ENCODE results near the gene ATP8B4. TPM values are rescaled to one million over a fixed set of nuclear protein-coding genes. Genes with fewer than 3 reads are reported as not detected.
A peak's percentile ranks its signal among the peaks of the same experiment; 100 is the strongest.

Gene ATP8B4
- total RNA-seq, 5 donors from 2014 or later (not counting 1 experiment from before 2014, with no cell fraction given) = 0.72 to 2.4 (median 1.3) TPM

- Mint-ChIP-seq H3K4me3 (no peak overlapping the region), H3K4me1 (no peaks in the 10 kb centered on the region), H3K36me3 (no peaks in the 10 kb centered on the region), H3K27ac (no peak overlapping the region), H3K27me3 (peaks cover 6 to 7% of the 10 kb centered on the region in 2 donors), H3K9me3 (no peaks in the 10 kb centered on the region)
- ATAC-seq (replicated peaks in 1 of 4) = no peak
- POLR2A ChIA-PET = interaction anchor here in 1 of 2 donors (0.6 kb wide), 1 partner anchor 317 kb away, joined by 3 read pairs; no protein-coding TSS in a partner anchor
- H3K9me3 ChIP-seq = no peaks in the 10 kb centered on the region
- no peaks in the 10 kb centered on the region for H3K36me3 ChIP-seq (ENCODE audit: control insufficient read depth in 2 of 2, extremely low read depth in 1 of 2, insufficient read depth in 1 of 2, low read length in 1 of 2)
- CTCF ChIA-PET = no interaction called here
- no peaks in the 10 kb centered on the region for H3K27me3 ChIP-seq (replicated peaks in 1 of 2; ENCODE audit: control insufficient read depth in 2 of 2, extremely low read depth in 1 of 2, insufficient read depth in 2 of 2, low read length in 1 of 2)
- no peak for DNase-seq
- H3K4me3 ChIP-seq (ENCODE audit: control insufficient read depth in 1 of 2, extremely low read depth in 1 of 2, low read length in 1 of 2) = no peak overlapping the region
- no peak overlapping the region for H3K27ac ChIP-seq (ENCODE audit: low read length)
- no peaks in the 10 kb centered on the region for H3K4me1 ChIP-seq (ENCODE audit: control insufficient read depth in 1 of 2, extremely low read depth in 1 of 2, insufficient read depth in 2 of 2, low read length in 2 of 2)
These were observed 106.2 kb downstream of the ATP8B4 start for GRCh38 chr15:50012790-50013189.

DNA sequence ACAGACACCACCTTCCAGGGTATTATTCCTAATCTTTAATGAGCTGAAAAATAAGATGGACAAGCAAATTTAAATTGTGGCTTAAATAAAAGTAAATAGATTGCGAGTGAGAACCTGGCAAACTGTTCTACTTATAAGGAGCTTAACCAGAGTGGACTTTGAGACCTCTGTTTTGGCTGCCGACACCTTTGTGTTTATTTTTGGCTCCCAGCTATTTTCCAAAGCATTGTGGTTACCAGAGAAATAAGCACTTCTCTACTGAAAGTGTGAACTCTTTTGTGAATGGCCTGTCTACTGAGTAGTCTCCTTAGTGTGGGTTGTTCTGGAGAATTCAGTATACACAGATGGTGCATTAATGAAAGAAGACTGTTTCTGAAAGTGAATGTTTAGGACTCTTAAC is 109.4 kb downstream of the ATP8B4 start:
- 94% methylated on average over 2 of the region's 2 CpGs for WGBS (ENCODE audit: insufficient coverage)

GRCh38 chr15:50003786-50004334 is 115.2 kb downstream of the ATP8B4 start:
- ATAC-seq (replicated peaks in 1 of 4) (peak; percentile 77 to 96 (median 83)), DNase-seq (peak; percentile 4 to 75 (median 47))
- POLR2A ChIA-PET = no interaction called here
- Mint-ChIP-seq H3K27me3 (peaks cover 3 to 6% of the 10 kb centered on the region in 2 donors), H3K36me3 (no peaks in the 10 kb centered on the region), H3K4me3 (no peak overlapping the region), H3K27ac (peak overlapping the region in 1 of 2 donors; percentile 46), H3K4me1 (peaks cover 0 to 12% (median 5%) of the 10 kb centered on the region in 3 donors), H3K9me3 (no peaks in the 10 kb centered on the region)
- CTCF ChIA-PET = interaction anchor here (0.5 to 2.8 kb wide), 6 partner anchors 127 to 1142 kb away, joined by 3 to 17 read pairs (median 4); no protein-coding TSS in a partner anchor
- 81% methylated on average over 11 of the region's 13 CpGs for WGBS (ENCODE audit: insufficient coverage)
- Histone ChIP-seq H3K27me3 (replicated peaks in 1 of 2; ENCODE audit: control insufficient read depth in 2 of 2, extremely low read depth in 1 of 2, insufficient read depth in 2 of 2, low read length in 1 of 2) (no peaks in the 10 kb centered on the region), H3K4me3 (ENCODE audit: control insufficient read depth in 1 of 2, extremely low read depth in 1 of 2, low read length in 1 of 2) (no peak overlapping the region), H3K4me1 (ENCODE audit: control insufficient read depth in 1 of 2, extremely low read depth in 1 of 2, insufficient read depth in 2 of 2, low read length in 2 of 2) (peaks cover 0 to 9% of the 10 kb centered on the region in 2 experiments), H3K36me3 (ENCODE audit: control insufficient read depth in 2 of 2, extremely low read depth in 1 of 2, insufficient read depth in 1 of 2, low read length in 1 of 2) (no peaks in the 10 kb centered on the region), H3K27ac (ENCODE audit: low read length) (no peak overlapping the region), H3K9me3 (no peaks in the 10 kb centered on the region)

More for the DNA sequence above, 109.4 kb downstream of the ATP8B4 start:
- DNase-seq (no peak), ATAC-seq (replicated peaks in 1 of 4) (no peak)
- H3K4me1 ChIP-seq (ENCODE audit: control insufficient read depth in 1 of 2, extremely low read depth in 1 of 2, insufficient read depth in 2 of 2, low read length in 2 of 2) = no peaks in the 10 kb centered on the region
- CTCF ChIA-PET = no interaction called here
- no peaks in the 10 kb centered on the region for H3K36me3 ChIP-seq (ENCODE audit: control insufficient read depth in 2 of 2, extremely low read depth in 1 of 2, insufficient read depth in 1 of 2, low read length in 1 of 2)
- no peak overlapping the region for H3K4me3 ChIP-seq (ENCODE audit: control insufficient read depth in 1 of 2, extremely low read depth in 1 of 2, low read length in 1 of 2)
- Mint-ChIP-seq H3K9me3 (no peaks in the 10 kb centered on the region), H3K4me1 (no peaks in the 10 kb centered on the region), H3K36me3 (no peaks in the 10 kb centered on the region), H3K4me3 (no peak overlapping the region), H3K27ac (no peak overlapping the region), H3K27me3 (peaks cover 6 to 7% of the 10 kb centered on the region in 2 donors)
- POLR2A ChIA-PET = no interaction called here
- no peaks in the 10 kb centered on the region for H3K9me3 ChIP-seq
- H3K27ac ChIP-seq (ENCODE audit: low read length) = no peak overlapping the region
- H3K27me3 ChIP-seq (replicated peaks in 1 of 2; ENCODE audit: control insufficient read depth in 2 of 2, extremely low read depth in 1 of 2, insufficient read depth in 2 of 2, low read length in 1 of 2) = no peaks in the 10 kb centered on the region

DNA sequence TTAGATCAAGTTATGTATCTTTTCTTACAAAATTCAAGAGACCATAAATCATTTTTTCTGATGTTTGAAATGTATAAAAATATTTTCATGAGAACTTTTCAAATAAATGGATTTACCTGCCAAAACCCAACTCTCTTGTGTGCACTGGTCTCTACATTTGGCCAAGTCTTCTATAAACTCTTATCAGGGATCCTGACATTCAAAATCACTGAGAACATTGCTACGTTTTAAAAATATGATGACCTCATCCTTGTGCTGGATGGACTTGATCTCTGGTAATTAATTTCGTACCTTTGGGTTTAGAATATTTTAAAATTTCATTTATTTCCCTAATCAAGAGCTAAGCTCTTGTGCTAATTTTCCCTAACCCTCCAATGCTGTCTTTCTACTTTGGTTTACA is 127.4 kb downstream of the ATP8B4 start:
- Mint-ChIP-seq H3K4me1 (no peaks in the 10 kb centered on the region), H3K27ac (no peak overlapping the region), H3K9me3 (no peaks in the 10 kb centered on the region), H3K4me3 (no peak overlapping the region), H3K36me3 (no peaks in the 10 kb centered on the region), H3K27me3 (no peaks in the 10 kb centered on the region)
- Histone ChIP-seq H3K9me3 (no peaks in the 10 kb centered on the region), H3K4me3 (ENCODE audit: control insufficient read depth in 1 of 2, extremely low read depth in 1 of 2, low read length in 1 of 2) (no peak overlapping the region), H3K27ac (ENCODE audit: low read length) (no peak overlapping the region), H3K36me3 (ENCODE audit: control insufficient read depth in 2 of 2, extremely low read depth in 1 of 2, insufficient read depth in 1 of 2, low read length in 1 of 2) (no peaks in the 10 kb centered on the region), H3K27me3 (replicated peaks in 1 of 2; ENCODE audit: control insufficient read depth in 2 of 2, extremely low read depth in 1 of 2, insufficient read depth in 2 of 2, low read length in 1 of 2) (no peaks in the 10 kb centered on the region), H3K4me1 (ENCODE audit: control insufficient read depth in 1 of 2, extremely low read depth in 1 of 2, insufficient read depth in 2 of 2, low read length in 2 of 2) (no peaks in the 10 kb centered on the region)
- WGBS (ENCODE audit: insufficient coverage) = no CpG with 5 or more reads among the region's 2 CpGs
- DNase-seq (no peak), ATAC-seq (replicated peaks in 1 of 4) (no peak)
- POLR2A ChIA-PET = no interaction called here
- CTCF ChIA-PET = no interaction called here

DNA sequence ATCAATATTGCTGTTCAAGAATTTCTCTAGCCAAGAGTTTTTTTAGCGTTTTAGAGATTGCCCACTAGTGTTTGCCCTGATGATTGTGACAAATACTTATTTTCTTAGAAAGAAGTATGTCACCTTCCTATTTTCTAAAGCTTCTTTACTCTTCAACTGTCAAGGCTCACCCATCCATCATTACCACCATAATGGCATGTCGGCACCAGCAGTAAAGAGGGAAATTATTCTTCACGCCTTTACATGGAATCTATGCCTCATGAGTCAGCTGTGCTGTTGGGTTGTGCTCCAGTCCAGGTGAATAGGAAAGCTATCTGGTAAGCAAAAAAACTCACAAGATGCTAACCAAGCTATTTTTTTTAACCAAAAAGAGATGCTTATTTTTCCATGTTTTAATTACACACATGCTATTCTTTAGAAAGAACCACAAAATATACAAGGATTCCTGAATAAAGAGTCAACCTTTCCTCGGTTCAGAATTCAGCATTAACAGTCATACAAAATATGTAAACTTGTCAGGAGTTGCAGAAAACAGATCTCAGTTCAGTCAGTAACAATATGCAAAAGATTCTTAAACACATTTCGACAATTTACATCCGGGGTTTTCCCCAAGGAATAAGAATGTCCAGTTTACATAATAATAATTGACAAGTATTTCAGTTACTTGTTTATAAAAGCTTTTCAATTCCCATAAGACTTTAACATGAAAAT is 128.0 kb downstream of the ATP8B4 start:
- ChIA-PET CTCF (no interaction called here), POLR2A (interaction anchor here in 1 of 2 donors (0.6 kb wide), 1 partner anchor 821 kb away, joined by 3 read pairs; no protein-coding TSS in a partner anchor)
- Mint-ChIP-seq H3K9me3 (no peaks in the 10 kb centered on the region), H3K27me3 (peaks cover 0 to 4% of the 10 kb centered on the region in 2 donors), H3K36me3 (no peaks in the 10 kb centered on the region), H3K27ac (no peak overlapping the region), H3K4me3 (no peak overlapping the region), H3K4me1 (no peaks in the 10 kb centered on the region)
- ATAC-seq (replicated peaks in 1 of 4) = no peak
- Histone ChIP-seq H3K27me3 (replicated peaks in 1 of 2; ENCODE audit: control insufficient read depth in 2 of 2, extremely low read depth in 1 of 2, insufficient read depth in 2 of 2, low read length in 1 of 2) (no peaks in the 10 kb centered on the region), H3K36me3 (ENCODE audit: control insufficient read depth in 2 of 2, extremely low read depth in 1 of 2, insufficient read depth in 1 of 2, low read length in 1 of 2) (no peaks in the 10 kb centered on the region), H3K27ac (ENCODE audit: low read length) (no peak overlapping the region), H3K4me1 (ENCODE audit: control insufficient read depth in 1 of 2, extremely low read depth in 1 of 2, insufficient read depth in 2 of 2, low read length in 2 of 2) (no peaks in the 10 kb centered on the region), H3K9me3 (no peaks in the 10 kb centered on the region), H3K4me3 (ENCODE audit: control insufficient read depth in 1 of 2, extremely low read depth in 1 of 2, low read length in 1 of 2) (no peak overlapping the region)
- WGBS (ENCODE audit: insufficient coverage) = 100% methylated on average over 1 of the region's 6 CpGs
- no peak for DNase-seq

GRCh38 chr15:49989498-49989897 is 129.5 kb downstream of the ATP8B4 start:
- Mint-ChIP-seq H3K4me3 (no peak overlapping the region), H3K36me3 (no peaks in the 10 kb centered on the region), H3K9me3 (no peaks in the 10 kb centered on the region), H3K4me1 (no peaks in the 10 kb centered on the region), H3K27ac (no peak overlapping the region), H3K27me3 (peaks cover 0 to 4% of the 10 kb centered on the region in 2 donors)
- H3K27me3 ChIP-seq (replicated peaks in 1 of 2; ENCODE audit: control insufficient read depth in 2 of 2, extremely low read depth in 1 of 2, insufficient read depth in 2 of 2, low read length in 1 of 2) = no peaks in the 10 kb centered on the region
- ATAC-seq (replicated peaks in 1 of 4) (no peak), DNase-seq (no peak)
- no peaks in the 10 kb centered on the region for H3K4me1 ChIP-seq (ENCODE audit: control insufficient read depth in 1 of 2, extremely low read depth in 1 of 2, insufficient read depth in 2 of 2, low read length in 2 of 2)
- POLR2A ChIA-PET = no interaction called here
- H3K36me3 ChIP-seq (ENCODE audit: control insufficient read depth in 2 of 2, extremely low read depth in 1 of 2, insufficient read depth in 1 of 2, low read length in 1 of 2) = no peaks in the 10 kb centered on the region
- CTCF ChIA-PET = no interaction called here
- H3K27ac ChIP-seq (ENCODE audit: low read length) = no peak overlapping the region
- H3K9me3 ChIP-seq = no peaks in the 10 kb centered on the region
- 86% methylated on average over 1 of the region's 3 CpGs for WGBS (ENCODE audit: insufficient coverage)
- H3K4me3 ChIP-seq (ENCODE audit: control insufficient read depth in 1 of 2, extremely low read depth in 1 of 2, low read length in 1 of 2) = no peak overlapping the region

Measured in T-cell (primary cell).